Measurements from ENCODE around the gene SHISA9. TPM values are rescaled to one million over a fixed set of nuclear protein-coding genes. Genes with fewer than 3 reads are reported as not detected.

Gene SHISA9
- total and polyA plus RNA-seq, 5 experiments from 2014 or later = not detected

GRCh38 chr16:13127144-13127543 lies 225.7 kb downstream of the SHISA9 start:
- Mint-ChIP-seq H3K27ac (no peak overlapping the region), H3K4me1 (no peaks in the 10 kb centered on the region), H3K27me3 (peaks cover 0 to 22% (median 7%) of the 10 kb centered on the region in 5 donors), H3K36me3 (no peaks in the 10 kb centered on the region), H3K4me3 (no peak overlapping the region), H3K9me3 (peaks cover 0 to 21% (median 8%) of the 10 kb centered on the region in 9 donors)
- POLR2A ChIA-PET = interaction anchor here (0.7 kb wide), 1 partner anchor 896 kb away, joined by 3 read pairs; no protein-coding TSS in a partner anchor
- DNase-seq (no peak), ATAC-seq (no peak)

DNA sequence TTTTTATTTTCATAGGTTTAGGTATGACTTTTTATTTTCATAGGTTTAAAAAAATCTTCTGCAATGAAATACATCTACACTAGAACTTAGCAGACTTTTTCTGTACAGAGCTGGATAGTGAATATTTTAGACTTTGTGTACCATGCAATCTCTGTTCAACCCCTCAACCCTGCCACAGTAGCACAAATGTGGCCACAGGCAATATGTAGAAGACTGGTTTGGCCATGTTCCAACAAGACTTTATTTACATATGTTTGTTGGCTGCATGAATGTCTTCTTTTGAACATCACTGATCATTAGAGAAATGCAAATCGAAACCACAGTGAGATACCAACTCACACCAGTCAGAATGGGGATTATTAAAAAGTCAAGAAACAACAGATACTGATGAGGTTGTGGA lies 229.2 kb downstream of the SHISA9 start:
- H3K4me1 Mint-ChIP-seq = no peaks in the 10 kb centered on the region
- no peaks in the 10 kb centered on the region for H3K36me3 Mint-ChIP-seq
- DNase-seq (no peak), ATAC-seq (no peak)
- H3K27me3 Mint-ChIP-seq = peaks cover 0 to 22% (median 5%) of the 10 kb centered on the region in 5 donors
- no peak overlapping the region for H3K4me3 Mint-ChIP-seq
- no peak overlapping the region for H3K27ac Mint-ChIP-seq
- H3K9me3 Mint-ChIP-seq = peaks cover 0 to 31% (median 11%) of the 10 kb centered on the region in 9 donors
- POLR2A ChIA-PET = no interaction called here

- Mint-ChIP-seq H3K27me3 (peaks cover 0 to 7% (median 2%) of the 10 kb centered on the region in 5 donors), H3K27ac (no peak overlapping the region), H3K36me3 (no peaks in the 10 kb centered on the region), H3K4me1 (no peaks in the 10 kb centered on the region), H3K9me3 (peaks cover 0 to 27% (median 11%) of the 10 kb centered on the region in 9 donors), H3K4me3 (no peak overlapping the region)
- POLR2A ChIA-PET = no interaction called here
- DNase-seq (no peak), ATAC-seq (no peak)
These were observed 233.4 kb downstream of the SHISA9 start for GRCh38 chr16:13134836-13135235.

DNA sequence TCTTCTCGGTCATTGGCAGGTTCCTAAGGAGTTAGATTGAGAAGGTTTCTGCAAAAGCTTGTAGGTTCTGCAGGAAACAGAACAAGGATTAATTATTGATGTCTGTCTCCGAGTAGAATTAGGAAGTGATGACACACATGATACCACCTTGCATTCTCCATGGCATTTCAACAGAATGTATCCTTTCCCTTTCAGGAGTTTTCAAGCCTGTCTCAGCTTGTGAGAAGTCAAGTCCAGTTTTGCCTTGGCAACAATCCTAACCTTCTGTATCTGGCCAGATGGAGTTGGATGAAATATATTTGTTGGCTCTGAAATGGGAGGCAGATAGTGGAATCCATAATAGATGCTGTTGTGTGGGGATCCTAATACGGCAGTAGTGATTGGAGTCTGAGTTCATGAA lies 235.5 kb downstream of the SHISA9 start:
- Mint-ChIP-seq H3K4me1 (no peaks in the 10 kb centered on the region), H3K9me3 (peaks cover 0 to 23% (median 11%) of the 10 kb centered on the region in 9 donors), H3K27ac (no peak overlapping the region), H3K27me3 (peaks cover 0 to 13% (median 0%) of the 10 kb centered on the region in 5 donors), H3K4me3 (no peak overlapping the region), H3K36me3 (no peaks in the 10 kb centered on the region)
- POLR2A ChIA-PET = interaction anchor here (0.6 kb wide), 1 partner anchor 26 kb away, joined by 3 read pairs; no protein-coding TSS in a partner anchor
- DNase-seq = no peak
- ATAC-seq = no peak

DNA sequence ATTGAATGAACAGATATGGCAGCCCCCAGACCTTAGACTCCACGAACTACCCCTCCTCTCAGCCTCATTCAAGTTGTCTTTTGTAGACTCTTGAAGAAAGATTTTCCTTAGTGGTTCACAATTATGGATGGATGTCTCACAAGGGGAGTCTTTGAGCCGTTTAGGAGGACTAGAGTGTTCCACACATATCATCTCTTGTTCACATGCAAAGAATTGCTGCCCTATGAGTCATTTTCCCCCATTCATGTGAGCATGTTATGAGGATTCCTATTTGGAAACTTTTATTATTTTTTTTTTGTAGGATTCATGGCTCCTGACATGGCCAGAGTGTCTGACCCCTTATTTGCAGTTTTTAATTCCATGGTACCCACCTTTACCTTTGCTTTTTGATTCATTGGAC lies 237.1 kb downstream of the SHISA9 start:
- H3K27me3 Mint-ChIP-seq = peaks cover 0 to 13% (median 0%) of the 10 kb centered on the region in 5 donors
- no peak for ATAC-seq

GRCh38 chr16:13139661-13140241 lies 238.4 kb downstream of the SHISA9 start:
- peak overlapping the region in 1 of 10 donors; percentile 77 for H3K27ac Mint-ChIP-seq
- peaks cover 0 to 23% (median 6%) of the 10 kb centered on the region in 9 donors for H3K9me3 Mint-ChIP-seq
- ATAC-seq (no peak), DNase-seq (no peak)
- no peaks in the 10 kb centered on the region for H3K4me1 Mint-ChIP-seq
- no peaks in the 10 kb centered on the region for H3K36me3 Mint-ChIP-seq
- peaks cover 0 to 18% (median 0%) of the 10 kb centered on the region in 5 donors for H3K27me3 Mint-ChIP-seq
- POLR2A ChIA-PET = no interaction called here
- no peak overlapping the region for H3K4me3 Mint-ChIP-seq

More for the DNA sequence above, 237.1 kb downstream of the SHISA9 start:
- Mint-ChIP-seq H3K36me3 (no peaks in the 10 kb centered on the region), H3K27ac (no peak overlapping the region), H3K4me1 (no peaks in the 10 kb centered on the region), H3K4me3 (no peak overlapping the region), H3K9me3 (peaks cover 0 to 19% (median 11%) of the 10 kb centered on the region in 9 donors)
- DNase-seq = no peak
- POLR2A ChIA-PET = no interaction called here

GRCh38 chr16:13143551-13143950 lies 242.2 kb downstream of the SHISA9 start:
- Mint-ChIP-seq H3K4me1 (no peaks in the 10 kb centered on the region), H3K36me3 (no peaks in the 10 kb centered on the region), H3K9me3 (peaks cover 0 to 10% (median 5%) of the 10 kb centered on the region in 9 donors), H3K4me3 (no peak overlapping the region), H3K27ac (no peak overlapping the region), H3K27me3 (peaks cover 0 to 34% (median 7%) of the 10 kb centered on the region in 5 donors)
- ATAC-seq (no peak), DNase-seq (no peak)
- POLR2A ChIA-PET = no interaction called here

DNA sequence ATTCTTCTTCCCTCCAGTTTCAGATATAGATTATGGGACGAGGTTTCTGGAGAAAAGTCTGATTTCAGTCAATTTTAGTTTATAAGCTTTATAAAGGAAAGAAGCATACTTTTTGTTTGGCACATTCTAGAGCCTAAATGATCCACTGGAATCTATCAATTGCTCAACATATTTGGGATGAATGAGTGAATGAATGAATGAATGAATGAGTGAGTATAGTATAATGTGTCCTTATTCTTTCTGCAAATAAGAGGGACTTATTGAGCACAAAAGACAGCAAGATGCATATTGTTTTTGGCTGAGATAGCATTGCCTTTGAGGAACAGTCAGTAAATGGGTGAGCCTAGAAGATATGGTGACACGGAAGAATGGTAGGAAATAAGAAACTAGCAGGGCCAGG lies 245.4 kb downstream of the SHISA9 start:
- Mint-ChIP-seq H3K9me3 (peaks cover 0 to 14% (median 8%) of the 10 kb centered on the region in 9 donors), H3K36me3 (no peaks in the 10 kb centered on the region), H3K4me1 (no peaks in the 10 kb centered on the region), H3K27me3 (peaks cover 0 to 21% (median 10%) of the 10 kb centered on the region in 5 donors), H3K27ac (no peak overlapping the region), H3K4me3 (no peak overlapping the region)
- DNase-seq = no peak
- no peak for ATAC-seq
- POLR2A ChIA-PET = no interaction called here

GRCh38 chr16:13148294-13148693 lies 246.9 kb downstream of the SHISA9 start:
- DNase-seq = no peak
- H3K27ac Mint-ChIP-seq = no peak overlapping the region
- peaks cover 0 to 14% (median 8%) of the 10 kb centered on the region in 9 donors for H3K9me3 Mint-ChIP-seq
- no peaks in the 10 kb centered on the region for H3K4me1 Mint-ChIP-seq
- POLR2A ChIA-PET = no interaction called here
- ATAC-seq = no peak
- H3K36me3 Mint-ChIP-seq = no peaks in the 10 kb centered on the region
- peaks cover 0 to 27% (median 10%) of the 10 kb centered on the region in 5 donors for H3K27me3 Mint-ChIP-seq
- peak overlapping the region in 1 of 10 donors; percentile 20 for H3K4me3 Mint-ChIP-seq

GRCh38 chr16:13148836-13149235 lies 247.4 kb downstream of the SHISA9 start:
- Mint-ChIP-seq H3K4me1 (no peaks in the 10 kb centered on the region), H3K9me3 (peaks cover 0 to 12% (median 8%) of the 10 kb centered on the region in 9 donors), H3K36me3 (no peaks in the 10 kb centered on the region), H3K27ac (no peak overlapping the region), H3K4me3 (no peak overlapping the region), H3K27me3 (peaks cover 0 to 27% (median 10%) of the 10 kb centered on the region in 5 donors)
- POLR2A ChIA-PET = no interaction called here
- ATAC-seq (no peak), DNase-seq (no peak)

- DNase-seq (no peak), ATAC-seq (no peak)
- POLR2A ChIA-PET = no interaction called here
- no peak overlapping the region for H3K4me3 Mint-ChIP-seq
- no peaks in the 10 kb centered on the region for H3K36me3 Mint-ChIP-seq
- H3K9me3 Mint-ChIP-seq = peaks cover 0 to 12% (median 6%) of the 10 kb centered on the region in 9 donors
- H3K4me1 Mint-ChIP-seq = no peaks in the 10 kb centered on the region
- H3K27me3 Mint-ChIP-seq = peaks cover 3 to 27% (median 10%) of the 10 kb centered on the region in 5 donors
- no peak overlapping the region for H3K27ac Mint-ChIP-seq
These were observed 248.9 kb downstream of the SHISA9 start for GRCh38 chr16:13150181-13150885.

GRCh38 chr16:13153696-13154095 lies 252.3 kb downstream of the SHISA9 start:
- no peak overlapping the region for H3K27ac Mint-ChIP-seq
- DNase-seq = no peak
- ATAC-seq = no peak
- H3K36me3 Mint-ChIP-seq = no peaks in the 10 kb centered on the region
- POLR2A ChIA-PET = no interaction called here
- H3K4me3 Mint-ChIP-seq = no peak overlapping the region
- H3K9me3 Mint-ChIP-seq = peaks cover 0 to 10% (median 3%) of the 10 kb centered on the region in 9 donors
- peaks cover 0 to 19% (median 8%) of the 10 kb centered on the region in 5 donors for H3K27me3 Mint-ChIP-seq
- H3K4me1 Mint-ChIP-seq = no peaks in the 10 kb centered on the region

DNA sequence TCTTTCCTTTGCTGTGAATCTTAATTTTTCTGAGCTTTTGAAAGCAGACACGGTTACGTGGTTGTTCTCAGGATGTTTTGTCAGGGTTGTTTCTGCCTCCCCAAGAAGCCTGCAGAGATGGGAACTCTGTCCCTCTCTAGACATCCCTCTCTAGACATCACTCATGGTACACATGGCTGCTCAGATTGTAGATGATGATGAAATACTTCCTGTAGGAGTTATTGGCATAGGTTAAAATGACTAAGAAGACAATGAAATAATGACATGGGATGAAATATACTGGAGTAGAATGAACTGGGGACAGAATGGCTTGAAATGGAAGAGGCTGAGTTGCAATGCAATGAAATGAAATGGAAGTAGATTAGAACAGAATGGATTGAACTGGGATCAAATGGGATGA lies 253.4 kb downstream of the SHISA9 start:
- H3K4me1 Mint-ChIP-seq = no peaks in the 10 kb centered on the region
- H3K27ac Mint-ChIP-seq = no peak overlapping the region
- POLR2A ChIA-PET = no interaction called here
- H3K9me3 Mint-ChIP-seq = peaks cover 0 to 12% (median 3%) of the 10 kb centered on the region in 9 donors
- H3K27me3 Mint-ChIP-seq = peaks cover 0 to 16% (median 8%) of the 10 kb centered on the region in 5 donors
- ATAC-seq = no peak
- DNase-seq = no peak
- no peaks in the 10 kb centered on the region for H3K36me3 Mint-ChIP-seq
- no peak overlapping the region for H3K4me3 Mint-ChIP-seq
